Central memory CD8-positive, alpha-beta T cell (primary cell): ENCODE data around the gene ERI3.

Experiments
- ATAC-seq: fragments of 150-1000 bp; cut with Tn5 transposase; replicated peaks from 2 replicates; pipeline ENCODE4 v1.10.0; 2022; ENCODE audit warnings: mild to moderate bottlenecking, moderate FRiP score, moderate number of reproducible peaks; ENCODE audit not compliant: poor library complexity, severe bottlenecking; ENCODE audit errors: extremely low read depth
- DNase-seq, 2 donors: peaks; one replicate each; pipeline ENCODE4 v3.0.0; 2021; ENCODE audit warnings: low spot score in 2 of 2
- H3K27ac Mint-ChIP-seq: one replicate; pipeline ENCODE4 v1.8.0; 2022; ENCODE audit warnings: low read depth, mild to moderate bottlenecking, moderate library complexity, mixed read lengths
- H3K27me3 Mint-ChIP-seq: one replicate; pipeline ENCODE4 v1.8.0; 2022; ENCODE audit warnings: mixed read lengths
- H3K36me3 Mint-ChIP-seq: one replicate; pipeline ENCODE4 v1.8.0; 2022; ENCODE audit warnings: mild to moderate bottlenecking, moderate library complexity, mixed read lengths; ENCODE audit not compliant: insufficient read depth
- H3K4me1 Mint-ChIP-seq: one replicate; pipeline ENCODE4 v1.8.0; 2022; ENCODE audit warnings: mixed read lengths
- H3K4me3 Mint-ChIP-seq: one replicate; pipeline ENCODE4 v1.8.0; 2022; ENCODE audit warnings: mild to moderate bottlenecking, moderate library complexity, mixed read lengths
- H3K9me3 Mint-ChIP-seq: one replicate; pipeline ENCODE4 v1.8.0; 2022; ENCODE audit warnings: mixed read lengths

Gene ERI3

GRCh38 chr1:44323947-44324346 is 31.1 kb downstream of the ERI3 start:
- peaks cover 2% of the 10 kb centered on the region for H3K36me3 Mint-ChIP-seq
- ATAC-seq, result no peak
- no peaks in the 10 kb centered on the region for H3K9me3 Mint-ChIP-seq
- H3K4me1 Mint-ChIP-seq, result peaks cover 11% of the 10 kb centered on the region
- no peak for DNase-seq
- H3K27me3 Mint-ChIP-seq, result no peaks in the 10 kb centered on the region
- no peak overlapping the region for H3K4me3 Mint-ChIP-seq
- H3K27ac Mint-ChIP-seq, result no peak overlapping the region

- Mint-ChIP-seq H3K27me3 (no peaks in the 10 kb centered on the region), H3K4me3 (no peak overlapping the region), H3K27ac (no peak overlapping the region), H3K4me1 (peaks cover 22% of the 10 kb centered on the region), H3K36me3 (peaks cover 5% of the 10 kb centered on the region), H3K9me3 (no peaks in the 10 kb centered on the region)
- no peak for DNase-seq
- no peak for ATAC-seq
These were observed 32.7 kb downstream of the ERI3 start for GRCh38 chr1:44322367-44322766.

GRCh38 chr1:44321466-44321865 is 33.6 kb downstream of the ERI3 start:
- ATAC-seq, result no peak
- H3K4me3 Mint-ChIP-seq, result no peak overlapping the region
- H3K27ac Mint-ChIP-seq, result no peak overlapping the region
- H3K9me3 Mint-ChIP-seq, result no peaks in the 10 kb centered on the region
- peaks cover 22% of the 10 kb centered on the region for H3K4me1 Mint-ChIP-seq
- no peaks in the 10 kb centered on the region for H3K27me3 Mint-ChIP-seq
- peaks cover 5% of the 10 kb centered on the region for H3K36me3 Mint-ChIP-seq
- no peak for DNase-seq

GRCh38 chr1:44318097-44319088 is 36.7 kb downstream of the ERI3 start:
- no peaks in the 10 kb centered on the region for H3K9me3 Mint-ChIP-seq
- DNase-seq (peak; percentile 13 to 23), ATAC-seq (no peak)
- H3K4me1 Mint-ChIP-seq, result peaks cover 15% of the 10 kb centered on the region
- no peak overlapping the region for H3K4me3 Mint-ChIP-seq
- peaks cover 5% of the 10 kb centered on the region for H3K36me3 Mint-ChIP-seq
- no peak overlapping the region for H3K27ac Mint-ChIP-seq
- H3K27me3 Mint-ChIP-seq, result no peaks in the 10 kb centered on the region

- no peak for DNase-seq
- H3K27me3 Mint-ChIP-seq, result no peaks in the 10 kb centered on the region
- H3K4me1 Mint-ChIP-seq, result peaks cover 20% of the 10 kb centered on the region
- peaks cover 5% of the 10 kb centered on the region for H3K36me3 Mint-ChIP-seq
- H3K9me3 Mint-ChIP-seq, result no peaks in the 10 kb centered on the region
- no peak overlapping the region for H3K4me3 Mint-ChIP-seq
- no peak for ATAC-seq
- H3K27ac Mint-ChIP-seq, result no peak overlapping the region
These were observed 38.8 kb downstream of the ERI3 start for GRCh38 chr1:44316231-44316759.

- peaks cover 20% of the 10 kb centered on the region for H3K4me1 Mint-ChIP-seq
- DNase-seq, result no peak
- no peak overlapping the region for H3K27ac Mint-ChIP-seq
- no peak overlapping the region for H3K4me3 Mint-ChIP-seq
- no peaks in the 10 kb centered on the region for H3K27me3 Mint-ChIP-seq
- H3K9me3 Mint-ChIP-seq, result no peaks in the 10 kb centered on the region
- ATAC-seq, result no peak
- peaks cover 5% of the 10 kb centered on the region for H3K36me3 Mint-ChIP-seq
These were observed 39.5 kb downstream of the ERI3 start for GRCh38 chr1:44315521-44315920.

- peaks cover 5% of the 10 kb centered on the region for H3K36me3 Mint-ChIP-seq
- no peak for ATAC-seq
- no peak overlapping the region for H3K27ac Mint-ChIP-seq
- no peaks in the 10 kb centered on the region for H3K27me3 Mint-ChIP-seq
- H3K4me1 Mint-ChIP-seq, result peaks cover 20% of the 10 kb centered on the region
- no peak for DNase-seq
- no peaks in the 10 kb centered on the region for H3K9me3 Mint-ChIP-seq
- H3K4me3 Mint-ChIP-seq, result no peak overlapping the region
These were observed 40.6 kb downstream of the ERI3 start for GRCh38 chr1:44314452-44314851.

GRCh38 chr1:44313265-44313918 is 41.7 kb downstream of the ERI3 start:
- ATAC-seq (no peak), DNase-seq (no peak)
- Mint-ChIP-seq H3K27ac (no peak overlapping the region), H3K4me1 (peaks cover 11% of the 10 kb centered on the region), H3K4me3 (no peak overlapping the region), H3K36me3 (peaks cover 7% of the 10 kb centered on the region), H3K27me3 (no peaks in the 10 kb centered on the region), H3K9me3 (no peaks in the 10 kb centered on the region)

- Mint-ChIP-seq H3K36me3 (peaks cover 9% of the 10 kb centered on the region), H3K27me3 (no peaks in the 10 kb centered on the region), H3K27ac (no peak overlapping the region), H3K4me1 (peaks cover 6% of the 10 kb centered on the region), H3K4me3 (no peak overlapping the region), H3K9me3 (no peaks in the 10 kb centered on the region)
- ATAC-seq (no peak), DNase-seq (no peak)
These were observed 42.5 kb downstream of the ERI3 start for GRCh38 chr1:44312399-44313196.

GRCh38 chr1:44310006-44310405 is 45.1 kb downstream of the ERI3 start:
- H3K4me3 Mint-ChIP-seq, result no peak overlapping the region
- H3K27me3 Mint-ChIP-seq, result no peaks in the 10 kb centered on the region
- no peak overlapping the region for H3K27ac Mint-ChIP-seq
- ATAC-seq, result no peak
- peaks cover 6% of the 10 kb centered on the region for H3K4me1 Mint-ChIP-seq
- H3K36me3 Mint-ChIP-seq, result peaks cover 10% of the 10 kb centered on the region
- H3K9me3 Mint-ChIP-seq, result no peaks in the 10 kb centered on the region
- no peak for DNase-seq

GRCh38 chr1:44305962-44306422 is 49.1 kb downstream of the ERI3 start:
- Mint-ChIP-seq H3K4me3 (no peak overlapping the region), H3K4me1 (no peaks in the 10 kb centered on the region), H3K27me3 (no peaks in the 10 kb centered on the region), H3K27ac (no peak overlapping the region), H3K9me3 (no peaks in the 10 kb centered on the region), H3K36me3 (peaks cover 15% of the 10 kb centered on the region)
- ATAC-seq, result no peak
- DNase-seq, result no peak

GRCh38 chr1:44303532-44303931 is 51.5 kb downstream of the ERI3 start:
- Mint-ChIP-seq H3K9me3 (no peaks in the 10 kb centered on the region), H3K4me1 (no peaks in the 10 kb centered on the region), H3K36me3 (peaks cover 14% of the 10 kb centered on the region), H3K27ac (no peak overlapping the region), H3K27me3 (no peaks in the 10 kb centered on the region), H3K4me3 (no peak overlapping the region)
- DNase-seq, result no peak
- no peak for ATAC-seq
